Ureter (tissue), 1 donor: ENCODE results near the gene ORC5. TPM values are rescaled to one million over a fixed set of nuclear protein-coding genes. Genes with fewer than 3 reads are reported as not detected.
A peak's percentile ranks its signal among the peaks of the same experiment; 100 is the strongest.
"Not testable (repeated sequence)": the region's sequence is repeated elsewhere in the genome, so short reads cannot be mapped to it uniquely, and the experiment has no call there.

ENCODE experiments used
- DNase-seq: peaks from one replicate; pipeline ENCODE4 v3.0.0-alpha.2; 2020; ENCODE audit warnings: low spot score
- total RNA-seq: library from RNA; stranded (reverse); gene quantifications from one replicate; pipeline ENCODE4 v1.2.4, GENCODE V29; 2023
- donor health status: DM: yes; HTN: yes; CAD: no.

The ORC5 gene
- 26.4 TPM for total RNA-seq

- peak; percentile 78 for DNase-seq
These were observed at the start of gene ORC5 for GRCh38 chr7:104207731-104208420. Gene ORC5 (minus strand): TSS chr7:104208013. CDS start chr7:104207904, 109 bp downstream.

GRCh38 chr7:104255616-104256015, 47.8 kb upstream of the ORC5 start:
- no peak for DNase-seq

GRCh38 chr7:104255194-104255593, 47.4 kb upstream of the ORC5 start:
- no peak for DNase-seq

- DNase-seq: no peak
These were observed 46.9 kb upstream of the ORC5 start for GRCh38 chr7:104254696-104255095.

GRCh38 chr7:104252409-104253134, 44.8 kb upstream of the ORC5 start:
- no peak for DNase-seq

- DNase-seq: no peak
These were observed 34.8 kb upstream of the ORC5 start for GRCh38 chr7:104242638-104243037.

- DNase-seq: no peak
These were observed 33.9 kb upstream of the ORC5 start for GRCh38 chr7:104241538-104242209.

GRCh38 chr7:104241135-104241534, 33.3 kb upstream of the ORC5 start:
- no peak for DNase-seq

GRCh38 chr7:104240401-104240800, 32.6 kb upstream of the ORC5 start:
- DNase-seq: no peak

GRCh38 chr7:104234990-104235389, 27.2 kb upstream of the ORC5 start:
- DNase-seq: not testable (repeated sequence)

- peak; percentile 55 for DNase-seq
These were observed 23.5 kb upstream of the ORC5 start for GRCh38 chr7:104231054-104232046.

- DNase-seq: no peak
These were observed 22.8 kb upstream of the ORC5 start for GRCh38 chr7:104230606-104231005.

GRCh38 chr7:104228442-104228841, 20.6 kb upstream of the ORC5 start:
- DNase-seq: no peak

- no peak for DNase-seq
These were observed 17.6 kb upstream of the ORC5 start for GRCh38 chr7:104225451-104225850.

GRCh38 chr7:104217620-104218019, 9.8 kb upstream of the ORC5 start:
- DNase-seq: no peak

- DNase-seq: no peak
These were observed 1.2 kb upstream of the ORC5 start for GRCh38 chr7:104209063-104209462.

- DNase-seq: no peak
These were observed 588 bp upstream of the ORC5 start for GRCh38 chr7:104208421-104208780.

GRCh38 chr7:104207348-104207730, 474 bp downstream of the ORC5 start:
- no peak for DNase-seq

GRCh38 chr7:104206841-104207240, 972 bp downstream of the ORC5 start:
- DNase-seq: no peak

- no peak for DNase-seq
These were observed 9.0 kb downstream of the ORC5 start for GRCh38 chr7:104198673-104199278.

- no peak for DNase-seq
These were observed 11.7 kb downstream of the ORC5 start for GRCh38 chr7:104196161-104196560.
